HEK293 (cell line): Measurements from ENCODE around the gene SCAMP5.

ENCODE experiments used
- CTCF ChIA-PET: fragments of 350-600 bp; formaldehyde crosslinking; extraction: SDS; loops from one replicate; lab custom pipeline; 2021; ENCODE audit warnings: antibody characterized with exemption; lab: Yijun Ruan, JAX
- POLR2A ChIA-PET: fragments of 300-600 bp; formaldehyde crosslinking; extraction: SDS; loops from one replicate; lab custom pipeline; 2020; ENCODE audit warnings: antibody characterized with exemption, inconsistent platforms; lab: Yijun Ruan, JAX
- H3K27ac ChIP-seq: fragments of 200-500 bp; sonication (Bioruptor generic); 2 replicates; pipeline ENCODE4 v1.5.1; 2014; ENCODE audit warnings: low read depth, low read length, control low read depth, inconsistent platforms; ENCODE audit errors: extremely low read depth
- H3K36me3 ChIP-seq, 2 experiments: fragments of 200-500 bp in 1 of 2; sonication (Bioruptor generic) in 1 of 2; 1 replicate in 1 of 2; 2 replicates in 1 of 2; pipeline ENCODE4 v1.5.1; 2014 to 2017; ENCODE audit warnings: inconsistent platforms in 2 of 2, low read length in 2 of 2; ENCODE audit not compliant: control insufficient read depth in 2 of 2, insufficient read depth in 1 of 2
- H3K4me1 ChIP-seq: fragments of 200-500 bp; sonication (Bioruptor generic); 2 replicates; pipeline ENCODE4 v1.5.1; 2014; ENCODE audit warnings: mild to moderate bottlenecking, low read length, inconsistent platforms; ENCODE audit not compliant: control insufficient read depth, insufficient read depth
- H3K4me3 ChIP-seq: 2 replicates; pipeline ENCODE4 v1.5.1; 2011; ENCODE audit warnings: low read depth, mild to moderate bottlenecking, control low read depth, low read length, moderate library complexity
- H3K9me3 ChIP-seq: fragments of 200-500 bp; sonication (Bioruptor generic); 2 replicates; pipeline ENCODE4 v1.5.1; 2014; ENCODE audit warnings: low read depth, low read length, inconsistent platforms; ENCODE audit not compliant: control insufficient read depth, insufficient read depth
- EGR2 ChIP-seq: fragments of 450-650 bp; formaldehyde crosslinking; IDR thresholded peaks from 2 replicates; pipeline ENCODE4 v1.5.1; 2016; ENCODE audit warnings: low read depth, missing biosample characterization, missing genetic modification characterization
- ELK4 ChIP-seq: IDR thresholded peaks from 2 replicates; pipeline ENCODE4 v1.6.1; 2011; ENCODE audit warnings: mild to moderate bottlenecking, low read depth, low read length, borderline replicate concordance
- GLIS1 ChIP-seq: fragments of 450-650 bp; formaldehyde crosslinking; IDR thresholded peaks from 2 replicates; pipeline ENCODE4 v1.5.1; 2016; ENCODE audit warnings: missing biosample characterization, missing genetic modification characterization
- HIC1 ChIP-seq: fragments of 450-650 bp; formaldehyde crosslinking; IDR thresholded peaks from 2 replicates; pipeline ENCODE4 v1.5.1; 2016; ENCODE audit warnings: missing biosample characterization, missing genetic modification characterization
- KLF10 ChIP-seq: fragments of 450-650 bp; IDR thresholded peaks from 2 replicates; pipeline ENCODE4 v1.5.1; 2018; ENCODE audit warnings: missing biosample characterization, mild to moderate bottlenecking, missing genetic modification characterization
- REST ChIP-seq: fragments of 450-650 bp; formaldehyde crosslinking; IDR thresholded peaks from 2 replicates; pipeline ENCODE4 v1.5.1; 2016; ENCODE audit warnings: missing biosample characterization, missing genetic modification characterization
- TSHZ1 ChIP-seq: fragments of 450-650 bp; formaldehyde crosslinking; IDR thresholded peaks from 2 replicates; pipeline ENCODE4 v1.5.1; 2016; ENCODE audit warnings: missing biosample characterization, missing genetic modification characterization, borderline replicate concordance
- YY2 ChIP-seq: fragments of 450-650 bp; formaldehyde crosslinking; IDR thresholded peaks from 2 replicates; pipeline ENCODE4 v1.5.1; 2016; ENCODE audit warnings: missing biosample characterization, missing genetic modification characterization
- ZBTB11 ChIP-seq: fragments of 450-650 bp; formaldehyde crosslinking; conservative IDR thresholded peaks from 2 replicates; pipeline ENCODE4 v1.5.1; 2016; ENCODE audit warnings: low read depth, missing biosample characterization, missing genetic modification characterization
- ZBTB17 ChIP-seq: fragments of 450-650 bp; formaldehyde crosslinking; IDR thresholded peaks from 2 replicates; pipeline ENCODE4 v1.5.1; 2016; ENCODE audit warnings: missing biosample characterization, missing genetic modification characterization
- ZFHX2 ChIP-seq: fragments of 450-650 bp; formaldehyde crosslinking; conservative IDR thresholded peaks from 2 replicates; pipeline ENCODE4 v1.5.1; 2016; ENCODE audit warnings: missing biosample characterization, missing genetic modification characterization
- ZNF121 ChIP-seq: fragments of 450-650 bp; formaldehyde crosslinking; IDR thresholded peaks from 2 replicates; pipeline ENCODE4 v1.5.1; 2016; ENCODE audit warnings: missing biosample characterization, missing genetic modification characterization
- ZNF561 ChIP-seq: fragments of 450-650 bp; IDR thresholded peaks from 2 replicates; pipeline ENCODE4 v1.5.1; 2018; ENCODE audit warnings: missing biosample characterization, missing genetic modification characterization, borderline replicate concordance
- ZNF660 ChIP-seq: fragments of 450-650 bp; IDR thresholded peaks from 2 replicates; pipeline ENCODE4 v1.5.1; 2018; ENCODE audit warnings: missing biosample characterization, mild to moderate bottlenecking, missing genetic modification characterization
- ZNF76 ChIP-seq: fragments of 450-650 bp; formaldehyde crosslinking; IDR thresholded peaks from 2 replicates; pipeline ENCODE4; 2016; ENCODE audit warnings: low read depth, missing biosample characterization, missing genetic modification characterization, borderline replicate concordance
- ZNF776 ChIP-seq: fragments of 450-650 bp; formaldehyde crosslinking; IDR thresholded peaks from 2 replicates; pipeline ENCODE4 v1.5.0; 2017; ENCODE audit warnings: missing biosample characterization, missing genetic modification characterization, borderline replicate concordance

SCAMP5 gene

GRCh38 chr15:75058127-75058905 is 63.0 kb downstream of the SCAMP5 start:
- POLR2A ChIA-PET, result interaction anchor here (0.7 to 2.0 kb wide), 5 partner anchors 14 to 486 kb away, joined by 3 to 14 read pairs (median 6); partner anchors contain the start of genes C15orf39 and PPCDC
- Histone ChIP-seq H3K4me3 (no peak overlapping the region), H3K9me3 (no peaks in the 10 kb centered on the region), H3K36me3 (no peaks in the 10 kb centered on the region; a peak in 1 of 3 replicates), H3K4me1 (peaks cover 5% of the 10 kb centered on the region; the same call in 1 of the 2 replicates), H3K27ac (no peak overlapping the region)
- no peak for TF ChIP-seq ELK4
- TF ChIP-seq TSHZ1 (tag by site-specific recombination), result no peak
- no peak for TF ChIP-seq ZNF121 (tag by site-specific recombination)
- TF ChIP-seq YY2 (tag by site-specific recombination), result no peak
- TF ChIP-seq ZNF660, result no peak
- TF ChIP-seq EGR2 (tag by site-specific recombination), result peak; percentile 65
- peak; percentile 58; the same call in 1 of the 2 replicates for TF ChIP-seq REST
- TF ChIP-seq HIC1, result no peak
- no peak for TF ChIP-seq ZNF561
- no peak for TF ChIP-seq ZBTB11 (tag by site-specific recombination)
- peak; percentile 69 for TF ChIP-seq ZFHX2 (tag by site-specific recombination)
- no peak for TF ChIP-seq GLIS1 (tag by site-specific recombination)
- no peak for TF ChIP-seq ZNF76
- no peak for TF ChIP-seq KLF10 (tag by site-specific recombination)
- no peak for TF ChIP-seq ZNF776 (tag by site-specific recombination)
- peak; percentile 45; the same call in 1 of the 2 replicates for TF ChIP-seq ZBTB17 (tag by site-specific recombination)
- CTCF ChIA-PET, result interaction anchor here (0.5 to 1.4 kb wide), 6 partner anchors 9 to 250 kb away, joined by 3 to 7 read pairs (median 4); partner anchors contain the start of gene C15orf39
